Thymus (tissue), 11 donors: ENCODE measurements around the gene VTI1A. TPM values are rescaled to one million over a fixed set of nuclear protein-coding genes. Genes with fewer than 3 reads are reported as not detected.

Source experiments
- DNase-seq, 9 donors: peaks; one replicate each; pipeline ENCODE4 v3.0.0-alpha.2; 2013; ENCODE audit warnings: low spot score in 9 of 9, low read depth in 6 of 9, missing footprints in 1 of 9
- H3K27ac ChIP-seq, 2 donors: one replicate each; pipeline ENCODE4 v1.5.1; 2013; ENCODE audit warnings: control low read depth in 1 of 2, low read depth in 1 of 2, low read length in 1 of 2, mild to moderate bottlenecking in 1 of 2, moderate library complexity in 1 of 2
- H3K27me3 ChIP-seq, 2 donors: one replicate each; pipeline ENCODE4 v1.5.1; 2013; ENCODE audit warnings: low read length in 1 of 2; ENCODE audit not compliant: control insufficient read depth in 2 of 2, insufficient read depth in 1 of 2
- H3K36me3 ChIP-seq, 2 donors: one replicate each; pipeline ENCODE4 v1.5.1; 2013; ENCODE audit warnings: low read length in 1 of 2, mild to moderate bottlenecking in 1 of 2, moderate library complexity in 1 of 2; ENCODE audit not compliant: control insufficient read depth in 2 of 2, insufficient read depth in 2 of 2
- H3K4me1 ChIP-seq, 2 donors: one replicate each; pipeline ENCODE4 v1.5.1; 2013; ENCODE audit warnings: low read length in 2 of 2; ENCODE audit not compliant: control insufficient read depth in 2 of 2, insufficient read depth in 2 of 2
- H3K4me3 ChIP-seq, 2 donors: one replicate each; pipeline ENCODE4 v1.5.1; 2013; ENCODE audit warnings: low read length in 2 of 2, control low read depth in 1 of 2, mild to moderate bottlenecking in 1 of 2
- H3K9me3 ChIP-seq, 2 donors: one replicate each; pipeline ENCODE4 v1.5.1; 2013; ENCODE audit warnings: low read length in 1 of 2, mild to moderate bottlenecking in 1 of 2; ENCODE audit not compliant: control insufficient read depth in 2 of 2, insufficient read depth in 1 of 2
- WGBS: extraction: QIAGEN DNeasy Blood & Tissue Kit; methylation state at CpG from one replicate; pipeline ENCODE4 v1.1.7; 2013; 5-methylcytosine and 5-hydroxymethylcytosine counted together
- polyA plus RNA-seq: library from polyadenylated mRNA; stranded (reverse); fragments of 200-250 nt; gene quantifications from one replicate; pipeline ENCODE4 v1.2.3, GENCODE V29; 2013
- total RNA-seq: library from RNA; stranded (reverse); fragments of 120-200 nt; gene quantifications from one replicate; pipeline ENCODE4 v1.2.4, GENCODE V29; 2013
- donor health status: healthy.

The VTI1A gene
- total and polyA plus RNA-seq, 2 donors: 15.9 to 27.0 TPM

- no peaks in the 10 kb centered on the region for H3K36me3 ChIP-seq
- no peaks in the 10 kb centered on the region for H3K27me3 ChIP-seq
- DNase-seq: no peak
- H3K4me1 ChIP-seq: peaks cover 6 to 10% of the 10 kb centered on the region in 2 donors
- no peak overlapping the region for H3K4me3 ChIP-seq
- no peak overlapping the region for H3K27ac ChIP-seq
- H3K9me3 ChIP-seq: no peaks in the 10 kb centered on the region
- 83% methylated on average over 7 of the region's 7 CpGs for WGBS
These were observed 379.1 kb downstream of the VTI1A start for GRCh38 chr10:112826018-112826697.

- Histone ChIP-seq H3K27ac (no peak overlapping the region), H3K4me1 (peaks cover 6 to 10% of the 10 kb centered on the region in 2 donors), H3K27me3 (no peaks in the 10 kb centered on the region), H3K9me3 (no peaks in the 10 kb centered on the region), H3K36me3 (no peaks in the 10 kb centered on the region), H3K4me3 (no peak overlapping the region)
- 98% methylated on average over 14 of the region's 14 CpGs for WGBS
- no peak for DNase-seq
These were observed 380.1 kb downstream of the VTI1A start for GRCh38 chr10:112827086-112827485.

- peaks cover 6 to 10% of the 10 kb centered on the region in 2 donors for H3K4me1 ChIP-seq
- 99% methylated on average over 4 of the region's 4 CpGs for WGBS
- H3K27ac ChIP-seq: no peak overlapping the region
- no peak overlapping the region for H3K4me3 ChIP-seq
- no peak for DNase-seq
- H3K27me3 ChIP-seq: no peaks in the 10 kb centered on the region
- H3K9me3 ChIP-seq: no peaks in the 10 kb centered on the region
- no peaks in the 10 kb centered on the region for H3K36me3 ChIP-seq
These were observed 380.9 kb downstream of the VTI1A start for GRCh38 chr10:112827951-112828350.

GRCh38 chr10:112831859-112832258 lies 384.8 kb downstream of the VTI1A start:
- no peak overlapping the region for H3K27ac ChIP-seq
- H3K4me3 ChIP-seq: no peak overlapping the region
- H3K4me1 ChIP-seq: peaks cover 0 to 10% of the 10 kb centered on the region in 2 donors
- H3K27me3 ChIP-seq: no peaks in the 10 kb centered on the region
- no peak for DNase-seq
- WGBS: 98% methylated on average over 16 of the region's 16 CpGs
- H3K36me3 ChIP-seq: no peaks in the 10 kb centered on the region
- H3K9me3 ChIP-seq: no peaks in the 10 kb centered on the region

GRCh38 chr10:112832361-112832878 lies 385.4 kb downstream of the VTI1A start:
- Histone ChIP-seq H3K4me3 (no peak overlapping the region), H3K4me1 (peaks cover 0 to 10% of the 10 kb centered on the region in 2 donors), H3K27me3 (no peaks in the 10 kb centered on the region), H3K9me3 (no peaks in the 10 kb centered on the region), H3K27ac (no peak overlapping the region), H3K36me3 (no peaks in the 10 kb centered on the region)
- WGBS: 97% methylated on average over 7 of the region's 7 CpGs
- DNase-seq: no peak

- Histone ChIP-seq H3K4me3 (no peak overlapping the region), H3K27ac (no peak overlapping the region), H3K4me1 (peaks cover 0 to 10% of the 10 kb centered on the region in 2 donors), H3K36me3 (no peaks in the 10 kb centered on the region), H3K27me3 (no peaks in the 10 kb centered on the region), H3K9me3 (no peaks in the 10 kb centered on the region)
- WGBS: 97% methylated on average over 2 of the region's 2 CpGs
- no peak for DNase-seq
These were observed 385.9 kb downstream of the VTI1A start for GRCh38 chr10:112832959-112833358.

GRCh38 chr10:112834751-112835181 lies 387.8 kb downstream of the VTI1A start:
- Histone ChIP-seq H3K9me3 (no peaks in the 10 kb centered on the region), H3K4me1 (peaks cover 0 to 14% of the 10 kb centered on the region in 2 donors), H3K27ac (no peak overlapping the region), H3K4me3 (no peak overlapping the region), H3K36me3 (no peaks in the 10 kb centered on the region), H3K27me3 (no peaks in the 10 kb centered on the region)
- DNase-seq: peak in 1 of 9 donors; percentile 22
- 53% methylated on average over 8 of the region's 8 CpGs for WGBS

DNA sequence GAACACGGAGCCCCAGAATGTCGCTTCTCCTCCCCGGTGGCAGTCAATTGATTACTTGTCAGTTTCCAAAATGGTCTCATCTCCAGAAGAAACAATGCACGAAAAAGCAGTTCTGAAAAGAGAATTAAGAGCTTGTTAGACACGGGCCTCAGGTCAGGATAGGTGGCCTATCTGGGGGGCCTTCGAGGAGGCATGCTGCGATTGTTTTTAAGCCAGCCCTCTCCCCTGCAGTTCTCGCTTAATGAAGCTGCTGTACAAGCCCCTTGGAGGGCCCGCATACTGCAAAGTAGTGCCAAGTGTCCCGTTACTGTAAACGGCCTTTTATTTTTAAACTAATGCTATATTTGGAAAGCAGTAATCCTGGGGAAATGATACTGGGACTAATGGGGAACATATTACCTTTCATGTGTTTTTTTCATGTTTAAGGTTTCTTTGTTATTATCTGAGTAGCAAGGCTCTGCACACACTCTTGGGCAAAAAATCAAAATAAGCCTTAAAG lies 388.3 kb downstream of the VTI1A start:
- H3K27me3 ChIP-seq: no peaks in the 10 kb centered on the region
- H3K9me3 ChIP-seq: no peaks in the 10 kb centered on the region
- 94% methylated on average over 11 of the region's 11 CpGs for WGBS
- H3K27ac ChIP-seq: no peak overlapping the region
- no peaks in the 10 kb centered on the region for H3K36me3 ChIP-seq
- no peak for DNase-seq
- H3K4me3 ChIP-seq: no peak overlapping the region
- peaks cover 0 to 14% of the 10 kb centered on the region in 2 donors for H3K4me1 ChIP-seq

- H3K36me3 ChIP-seq: no peaks in the 10 kb centered on the region
- H3K4me3 ChIP-seq: no peak overlapping the region
- DNase-seq: no peak
- WGBS: 92% methylated on average over 7 of the region's 7 CpGs
- peaks cover 0 to 14% of the 10 kb centered on the region in 2 donors for H3K4me1 ChIP-seq
- no peaks in the 10 kb centered on the region for H3K27me3 ChIP-seq
- H3K9me3 ChIP-seq: no peaks in the 10 kb centered on the region
- no peak overlapping the region for H3K27ac ChIP-seq
These were observed 389.0 kb downstream of the VTI1A start for GRCh38 chr10:112835944-112836451.
